ENCODE data around the gene GOLPH3.

The GOLPH3 gene

DNA sequence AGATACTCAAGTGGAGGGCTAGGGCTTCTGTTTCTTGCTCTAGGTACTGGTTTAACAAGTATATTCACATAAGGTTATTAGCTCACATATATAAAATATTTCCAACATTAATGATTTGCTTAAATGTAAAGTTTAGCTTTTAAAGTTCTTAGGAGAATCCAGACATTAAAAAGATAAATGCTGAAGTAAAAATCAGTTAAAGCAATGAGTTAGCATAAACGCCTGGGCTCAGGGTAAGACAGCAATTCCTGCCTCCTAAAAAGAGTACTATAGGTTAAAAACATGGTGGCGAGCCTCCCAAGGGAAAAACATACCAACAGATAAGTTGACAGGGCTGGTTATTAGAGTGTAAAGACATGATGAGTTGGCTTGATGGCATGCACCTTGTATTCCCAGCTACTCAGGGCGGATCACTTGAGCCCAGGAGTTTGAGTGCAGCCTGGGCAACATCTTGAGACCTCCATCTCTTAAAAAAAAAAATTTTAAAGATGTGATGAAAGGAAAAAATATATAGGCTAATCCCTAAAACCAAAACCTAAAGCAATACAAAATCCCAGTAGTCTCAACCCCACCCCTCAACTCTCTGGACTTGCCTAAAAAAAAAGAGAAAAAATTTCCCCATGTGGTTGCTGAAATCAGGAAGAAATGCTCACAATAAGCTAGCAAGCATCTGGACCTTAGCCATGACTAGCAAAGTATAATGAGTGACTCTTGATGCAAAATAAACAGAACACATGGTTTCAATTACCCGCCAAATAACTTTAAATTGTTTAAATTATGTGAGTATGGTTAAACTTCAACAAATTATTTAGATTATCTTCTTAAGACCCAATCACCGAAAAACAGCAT lies 3.6 kb downstream of the GOLPH3 start:
- no peak for DNase-seq

DNA sequence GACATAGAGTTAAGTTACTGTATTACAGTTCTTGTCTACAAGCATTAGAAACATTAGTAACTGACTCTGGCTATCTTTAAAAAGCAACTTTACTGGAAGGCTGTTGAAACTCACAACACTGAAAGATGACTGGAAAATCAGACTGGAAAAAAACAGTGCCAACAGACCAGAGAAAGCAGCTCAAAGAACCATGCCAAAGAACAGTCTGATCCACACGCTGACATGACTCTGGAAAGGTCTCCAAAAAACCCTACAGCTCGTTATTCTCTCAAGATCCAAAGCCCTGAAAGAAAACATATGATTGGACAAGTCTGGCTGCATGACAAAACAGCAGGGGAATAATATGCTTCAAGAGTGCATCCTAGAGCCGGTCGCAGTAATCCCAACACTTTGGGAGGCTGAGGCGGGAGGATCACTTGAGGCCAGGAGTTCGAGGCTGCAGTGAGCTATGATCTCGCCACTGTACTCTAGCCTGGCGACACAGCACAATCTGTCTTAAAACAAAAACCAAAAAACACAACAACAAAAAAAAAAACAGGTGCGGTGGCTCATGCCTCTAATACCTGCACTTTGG lies 5.6 kb downstream of the GOLPH3 start:
- DNase-seq = no peak

DNA sequence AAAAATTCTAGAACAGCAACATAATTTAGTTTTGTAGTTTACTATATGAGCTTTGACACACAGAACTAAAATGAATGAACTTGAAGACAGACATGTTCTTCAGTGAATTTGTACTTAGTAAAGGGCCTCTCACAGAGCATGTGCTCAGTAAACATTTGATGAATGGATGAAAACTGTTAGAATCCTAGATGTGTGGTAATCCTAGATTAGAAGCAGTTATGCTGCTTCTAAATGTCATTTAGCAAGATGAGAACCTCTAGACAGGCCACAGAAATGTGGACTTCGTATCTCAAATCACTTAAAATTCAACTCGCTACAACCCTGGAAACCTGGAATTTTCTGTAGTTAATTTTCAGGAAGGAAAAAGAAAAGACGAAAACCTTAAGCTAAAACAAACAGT lies 8.5 kb downstream of the GOLPH3 start:
- DNase-seq = no peak

DNA sequence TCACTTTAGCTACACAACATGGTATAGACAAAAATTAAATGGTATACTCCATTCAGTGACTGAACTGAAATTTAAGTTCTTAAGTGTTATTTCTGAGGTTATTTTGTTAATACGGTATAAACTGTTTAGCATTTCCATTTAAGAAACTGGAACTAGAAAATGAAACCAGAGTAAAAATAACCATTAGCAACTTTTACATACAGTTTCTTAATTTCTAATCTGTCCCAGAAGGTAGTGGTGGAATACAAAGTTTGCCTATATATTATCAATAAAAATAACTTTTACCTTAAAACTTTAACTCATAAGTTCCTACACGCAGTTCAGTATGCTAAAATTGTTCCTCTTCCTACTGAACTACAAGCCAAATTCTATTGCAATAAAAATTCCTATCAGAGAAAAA lies 10.3 kb downstream of the GOLPH3 start:
- DNase-seq = no peak

DNA sequence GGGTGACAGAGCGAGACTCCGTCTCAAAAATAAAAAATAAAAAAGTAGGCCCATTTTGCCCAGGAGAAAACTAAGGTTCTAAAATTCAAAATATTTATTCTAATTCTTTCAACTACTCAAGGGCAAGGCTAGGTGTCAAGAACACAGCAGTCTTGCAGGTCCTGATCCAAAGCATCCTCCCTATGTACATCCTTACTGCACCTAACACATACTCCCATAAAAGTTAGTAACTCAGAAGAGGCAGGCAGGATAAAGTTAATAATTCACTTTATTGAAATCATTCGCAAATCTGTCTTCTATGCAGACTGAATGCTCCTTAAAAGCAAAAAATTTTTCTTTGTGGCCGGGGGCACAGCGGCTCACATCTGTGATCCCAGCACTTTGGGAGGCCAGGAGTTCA lies 11.1 kb downstream of the GOLPH3 start:
- no peak for DNase-seq

DNA sequence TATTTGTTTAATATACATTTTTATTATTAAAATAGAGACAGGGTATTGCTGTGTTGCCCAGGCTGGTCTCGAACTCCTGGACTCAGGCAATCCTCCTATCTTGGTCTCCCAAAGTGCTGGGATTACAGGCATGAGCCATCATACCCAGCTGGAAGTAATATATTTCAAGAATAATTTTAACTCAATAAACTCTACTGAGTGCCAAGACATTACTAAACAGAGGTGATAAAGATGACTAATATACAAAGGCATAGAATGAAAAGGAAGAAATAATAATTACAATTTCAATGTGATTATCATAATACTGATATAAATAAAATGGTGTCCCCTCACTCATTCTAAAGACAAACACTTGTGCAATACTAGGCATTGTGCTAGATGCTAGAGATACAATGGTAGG lies 13.9 kb downstream of the GOLPH3 start:
- no peak for DNase-seq

DNA sequence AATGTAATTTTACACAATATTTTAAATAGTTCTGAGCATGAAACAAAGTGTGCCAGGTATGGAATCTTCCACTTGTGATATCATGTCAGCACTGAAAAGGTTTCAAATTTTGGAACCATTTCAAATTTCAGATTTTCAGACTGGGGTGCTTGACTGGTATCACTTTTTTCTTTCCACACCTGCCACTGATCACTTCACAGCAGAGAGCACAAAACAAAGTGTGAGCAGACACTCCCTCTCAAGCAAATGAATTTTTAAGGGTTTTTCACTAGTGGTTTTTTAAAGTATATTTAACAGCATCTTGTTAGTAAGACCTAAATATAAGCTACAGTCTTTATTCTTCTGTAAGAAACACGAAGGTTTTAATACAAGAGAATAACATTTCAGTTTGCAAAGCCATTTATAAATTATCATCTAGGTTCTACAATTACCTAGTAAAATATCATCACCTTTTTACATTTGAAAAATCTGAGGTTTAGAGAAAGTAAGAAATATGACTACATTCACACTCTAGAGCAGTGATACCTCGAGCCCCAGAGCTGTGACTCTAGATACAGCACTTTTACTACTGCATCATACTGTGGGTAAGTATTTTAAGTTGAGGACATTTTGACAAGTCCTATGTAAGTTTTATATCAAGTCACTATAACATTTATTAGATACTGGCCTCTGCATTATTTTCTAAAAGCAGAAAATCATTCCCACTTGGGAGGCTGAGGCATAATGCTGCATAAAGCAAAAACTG lies 14.6 kb downstream of the GOLPH3 start:
- DNase-seq = no peak

DNA sequence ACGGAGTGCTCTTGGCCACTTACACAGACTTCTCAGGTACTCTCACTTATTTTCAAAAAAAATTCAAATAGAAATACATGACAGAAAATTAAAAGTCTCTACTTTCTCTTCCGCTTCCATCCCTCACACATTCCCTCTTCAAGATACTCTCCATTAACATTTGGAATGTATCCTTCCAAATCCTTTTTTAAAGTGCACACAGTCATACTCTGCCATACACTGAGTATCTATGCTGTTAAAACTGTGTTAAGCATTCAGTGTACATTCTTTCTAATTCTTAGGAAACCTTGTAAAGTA lies 15.5 kb downstream of the GOLPH3 start:
- no peak for DNase-seq

DNA sequence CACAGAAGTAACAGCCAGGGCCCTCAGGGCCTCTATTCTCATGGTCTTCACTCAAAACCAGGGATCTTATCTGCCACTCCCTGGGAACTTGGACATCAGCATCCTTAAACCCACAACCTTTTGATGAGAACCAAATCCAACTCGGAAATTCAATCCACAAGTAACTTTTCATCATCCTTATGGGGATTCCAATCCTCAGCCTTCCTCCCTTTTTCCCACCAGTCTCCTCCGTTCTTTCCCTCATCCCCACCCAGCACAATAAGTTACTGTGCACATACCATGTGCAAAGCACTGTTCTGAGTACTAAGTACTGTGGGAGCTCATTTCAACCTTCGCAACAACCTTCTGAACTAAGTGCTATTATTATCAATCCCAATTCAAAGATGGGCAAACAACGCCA lies 17.0 kb downstream of the GOLPH3 start:
- no peak for DNase-seq

DNA sequence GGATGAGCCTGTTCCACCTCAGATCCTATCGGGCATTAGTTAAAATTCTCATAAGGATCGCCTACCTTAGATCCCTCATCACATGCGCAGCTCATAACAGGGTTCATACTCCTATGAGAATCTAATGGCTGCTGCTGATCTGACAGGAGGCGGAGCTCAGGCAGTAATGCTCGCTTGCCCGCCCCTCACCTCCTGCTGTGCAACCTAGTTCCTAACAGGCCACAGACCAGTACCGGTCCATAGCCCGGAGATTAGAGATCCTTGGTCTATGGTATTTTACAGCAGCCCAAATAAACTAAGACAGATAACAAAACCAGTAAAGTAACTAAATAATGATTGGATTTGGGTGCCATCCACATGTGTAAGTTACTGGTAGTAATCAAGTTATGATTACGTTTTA lies 17.5 kb downstream of the GOLPH3 start:
- DNase-seq = no peak

DNA sequence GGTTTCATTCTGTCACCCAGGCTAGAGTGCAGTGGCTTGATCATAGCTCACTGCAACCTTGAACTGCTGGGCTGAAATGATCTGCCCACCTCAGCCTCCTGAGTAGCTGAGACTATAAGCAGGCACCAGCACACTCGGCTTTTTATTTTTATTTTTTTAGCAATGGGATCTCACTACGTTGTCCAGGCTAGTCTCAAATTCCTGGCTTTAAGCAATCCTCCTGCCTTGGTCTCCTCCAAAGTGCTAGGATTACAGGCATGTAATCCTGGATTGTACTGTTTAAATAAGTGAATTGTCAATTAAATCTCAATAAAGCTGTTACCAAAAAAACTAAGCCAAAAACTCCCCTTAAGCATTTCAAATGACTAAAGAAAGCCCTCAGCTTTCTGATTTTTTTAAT lies 18.9 kb downstream of the GOLPH3 start:
- no peak for DNase-seq

DNA sequence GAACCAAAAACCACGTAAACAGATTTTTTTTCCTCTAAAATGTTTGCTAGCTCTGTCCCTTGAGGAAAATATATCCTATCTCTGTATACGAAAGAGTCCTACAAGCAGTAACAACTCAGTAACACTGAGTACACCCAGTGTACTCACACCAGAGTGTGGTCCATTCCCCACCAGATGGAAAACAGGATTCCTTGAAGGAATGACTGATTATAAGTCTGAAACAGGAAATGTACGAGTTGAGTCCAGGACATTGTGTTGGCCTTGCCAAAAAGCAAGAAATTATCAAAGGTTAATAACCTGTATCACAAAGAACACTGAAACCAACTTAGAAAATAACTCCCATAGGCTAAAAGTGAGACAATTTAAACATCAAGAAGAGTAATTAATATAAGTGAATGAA lies 20.4 kb downstream of the GOLPH3 start:
- no peak for DNase-seq

DNA sequence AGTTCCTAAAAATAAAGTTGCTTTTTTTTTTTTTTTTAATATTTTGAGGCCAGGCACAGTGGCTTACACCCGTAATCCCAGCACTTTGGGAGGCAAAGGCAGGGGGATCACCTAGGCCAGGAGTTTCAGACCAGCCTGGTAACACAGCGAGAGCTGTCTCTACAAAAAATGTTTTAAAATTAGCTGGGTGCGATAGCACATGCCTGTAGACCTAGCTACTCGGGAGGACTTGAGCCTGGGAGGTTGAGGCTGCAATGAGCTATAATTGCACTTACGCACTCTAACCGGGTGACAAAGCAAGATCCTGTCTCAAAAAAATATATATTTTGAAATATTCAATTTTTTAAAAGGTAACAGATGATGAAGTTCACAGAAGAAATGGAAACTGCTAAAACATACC lies 22.9 kb downstream of the GOLPH3 start:
- no peak for DNase-seq

DNA sequence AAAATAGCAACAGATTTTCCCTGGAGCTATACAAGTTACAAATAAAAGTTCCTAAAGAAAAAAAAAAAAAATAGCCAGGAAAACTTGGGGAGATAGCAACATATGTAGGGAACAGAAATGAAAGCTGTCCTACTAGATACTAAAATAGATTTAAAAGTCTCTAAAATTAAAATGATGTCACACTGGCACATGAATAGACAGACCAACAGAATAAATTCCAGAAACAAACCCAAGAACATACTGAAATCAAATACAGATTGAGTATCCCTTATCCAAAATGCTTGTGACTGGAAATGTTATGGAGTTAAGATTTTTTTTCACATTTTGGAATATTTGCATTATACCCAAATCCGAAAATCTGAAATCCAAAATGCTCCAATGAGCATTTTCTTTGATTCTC lies 23.8 kb downstream of the GOLPH3 start:
- DNase-seq = no peak

DNA sequence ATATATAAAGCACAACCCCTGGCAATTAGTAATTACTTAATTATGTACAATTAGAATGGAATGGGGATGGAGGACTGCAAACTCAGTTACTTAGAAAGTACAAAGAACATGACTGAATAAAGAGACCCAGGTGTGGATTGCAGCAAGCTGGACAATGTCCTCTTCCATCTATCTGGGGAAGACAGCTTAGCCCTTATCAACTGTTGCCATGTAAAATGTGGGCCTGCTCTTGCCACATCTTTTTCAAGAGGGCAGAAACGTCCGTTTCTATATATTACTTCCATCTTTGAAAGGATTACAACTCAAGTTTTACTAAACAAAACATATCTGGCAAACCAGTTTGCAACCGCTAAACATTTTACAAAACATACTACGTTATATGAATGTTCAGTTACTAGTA lies 26.2 kb downstream of the GOLPH3 start:
- DNase-seq = no peak

DNA sequence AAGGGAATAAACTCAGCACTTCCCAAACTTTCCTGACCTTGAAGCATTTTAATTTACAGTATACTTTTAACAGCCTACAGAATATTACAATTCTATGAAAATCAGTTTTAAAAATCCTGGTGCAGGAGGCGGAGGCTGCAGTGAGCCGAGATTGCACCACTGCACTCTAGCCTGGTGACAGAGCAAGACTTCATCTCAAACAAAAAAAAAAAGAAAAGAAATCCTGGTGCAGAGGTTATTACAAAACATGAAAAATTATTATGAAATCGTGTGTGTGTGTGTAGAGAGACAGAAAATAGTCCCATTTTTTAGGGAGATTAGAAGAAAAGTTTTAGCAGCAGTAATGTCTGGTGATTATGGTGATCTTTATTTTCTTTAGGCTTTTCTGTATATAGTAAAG lies 26.9 kb downstream of the GOLPH3 start:
- no peak for DNase-seq

DNA sequence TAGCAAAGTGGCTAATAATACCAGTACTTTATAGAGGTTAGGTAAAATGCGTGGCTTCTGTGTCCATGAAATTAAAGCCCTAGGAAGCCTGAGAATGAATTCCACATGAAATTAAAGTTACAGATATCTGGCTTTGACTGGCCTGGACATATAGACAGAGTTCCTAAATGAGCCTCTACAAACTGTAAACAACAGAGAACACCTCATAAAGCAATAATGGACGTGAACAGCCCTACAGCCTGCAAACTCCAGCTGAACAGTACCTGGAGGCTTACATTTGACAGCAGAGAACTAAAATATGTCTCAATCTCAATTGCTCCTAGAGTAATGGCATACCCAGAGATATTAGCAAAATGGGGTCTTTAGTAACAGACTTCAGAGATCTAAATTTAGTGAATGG lies 28.7 kb downstream of the GOLPH3 start:
- DNase-seq = no peak

DNA sequence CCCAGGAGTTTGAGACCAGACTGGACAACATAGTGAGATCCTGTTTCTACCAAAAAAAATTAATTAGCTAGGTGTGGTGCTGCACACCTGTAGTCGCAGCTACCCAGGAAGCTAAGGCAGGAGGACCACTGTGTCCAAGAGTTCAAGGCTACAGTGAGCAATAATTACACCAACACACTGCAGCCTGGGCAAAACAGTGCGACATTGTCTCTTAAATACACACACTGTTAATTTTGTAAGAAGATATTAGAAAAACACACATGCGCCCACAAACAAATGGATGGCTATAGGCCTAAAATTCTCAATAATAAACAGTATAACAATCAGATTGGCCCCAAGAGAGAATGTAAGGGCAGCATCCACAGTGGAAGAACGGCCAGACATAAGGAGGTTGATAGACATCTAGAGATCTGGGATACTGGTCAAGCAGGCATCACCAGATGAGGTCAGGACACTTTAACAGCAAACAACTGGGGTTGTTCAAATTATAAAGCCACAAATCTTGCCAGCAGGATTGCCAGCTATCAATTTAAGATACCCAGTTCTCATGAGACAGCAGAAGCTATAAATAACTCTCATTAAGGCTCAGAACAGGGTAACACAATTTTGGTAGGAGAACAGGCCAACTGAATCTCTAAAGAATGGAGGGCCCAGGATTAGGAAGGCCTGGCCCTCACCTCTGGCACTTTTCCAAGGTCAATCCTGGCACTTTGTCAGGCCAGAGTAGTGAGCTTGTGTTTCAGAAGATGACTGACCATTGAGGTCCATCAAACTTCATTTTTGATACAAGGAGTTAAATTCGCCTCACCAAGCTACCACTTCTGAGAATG lies 29.5 kb downstream of the GOLPH3 start:
- DNase-seq = no peak

DNA sequence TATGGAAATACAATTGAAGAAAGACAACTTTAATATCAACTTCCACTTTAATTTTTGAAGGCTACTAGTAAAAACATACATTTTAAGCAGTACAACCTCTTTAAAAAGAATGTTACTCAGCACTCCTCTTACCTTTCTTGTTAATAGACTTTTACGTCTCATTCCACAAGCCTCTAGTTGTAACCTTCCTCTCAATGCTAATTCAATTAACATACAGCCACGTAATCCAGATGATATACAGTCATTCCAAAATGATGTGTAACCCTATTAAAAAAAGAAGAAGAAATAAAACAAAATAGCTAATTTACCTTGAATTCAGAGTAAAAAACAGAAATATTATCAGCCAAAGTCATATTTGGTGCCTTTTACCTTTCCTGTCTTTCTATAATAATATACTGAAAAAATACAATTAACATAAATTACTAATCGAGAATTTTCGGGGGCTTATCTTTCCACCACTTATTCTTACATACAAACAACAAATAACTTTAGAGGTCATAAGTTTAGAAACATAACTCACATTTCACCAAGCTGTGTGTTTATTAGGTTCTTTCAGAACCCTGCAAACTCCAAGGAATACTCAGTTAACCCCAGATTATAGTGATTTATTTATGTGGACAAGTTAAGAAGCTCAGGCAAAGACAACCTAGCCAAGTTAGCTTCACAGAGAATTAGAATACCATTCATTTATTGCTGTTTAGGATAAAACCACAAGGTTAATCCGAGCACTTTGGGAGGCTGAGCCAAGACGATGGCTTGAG lies 30.3 kb downstream of the GOLPH3 start:
- no peak for DNase-seq

DNA sequence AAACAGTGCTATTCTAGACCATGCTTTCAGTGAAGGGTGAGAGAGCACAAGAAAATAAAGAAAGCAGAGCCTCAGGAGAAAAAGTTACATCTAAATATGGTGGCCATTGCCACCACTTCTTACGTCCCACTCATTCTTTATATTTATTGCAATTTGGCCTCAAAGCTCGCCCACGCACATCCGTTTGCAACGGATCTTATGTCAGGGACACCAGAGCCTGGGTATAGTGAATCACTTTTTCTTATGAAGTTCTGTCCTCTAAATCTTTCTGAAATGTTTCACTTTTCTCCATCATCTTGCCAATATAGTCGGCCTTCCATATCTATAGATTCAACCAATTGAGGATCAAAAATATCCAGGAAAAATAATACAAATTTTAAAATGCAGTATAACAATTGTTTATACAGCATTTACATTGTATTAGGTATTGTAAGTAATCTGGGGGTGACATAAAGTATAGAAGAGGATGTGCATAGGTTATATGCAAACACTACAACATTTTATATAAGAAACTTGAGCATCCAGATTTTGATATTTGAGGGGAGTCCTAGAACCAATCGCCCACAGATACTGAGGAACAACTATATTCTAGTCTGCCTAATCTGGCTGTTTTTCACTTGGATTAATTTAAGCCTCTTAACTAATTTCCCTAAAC lies 35.2 kb downstream of the GOLPH3 start:
- no peak for DNase-seq

DNA sequence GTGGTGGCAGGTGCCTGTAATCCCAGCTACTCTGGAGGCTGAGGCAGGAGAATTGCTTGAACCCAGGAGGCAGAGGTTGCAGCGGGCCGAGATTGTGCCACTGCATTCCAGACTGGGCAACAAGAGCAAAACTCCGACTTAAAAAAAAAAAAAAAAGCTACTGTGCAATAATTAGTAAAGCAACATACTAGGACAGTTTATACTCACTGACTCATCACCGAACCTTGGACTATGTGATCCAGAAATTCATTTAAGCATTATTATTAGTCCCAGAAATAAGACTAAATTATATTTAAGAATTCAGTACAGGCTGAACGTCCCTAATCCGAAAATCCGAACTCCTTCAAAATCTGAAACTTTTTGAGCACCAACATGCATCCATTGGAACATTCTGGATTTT lies 37.8 kb downstream of the GOLPH3 start:
- no peak for DNase-seq

DNA sequence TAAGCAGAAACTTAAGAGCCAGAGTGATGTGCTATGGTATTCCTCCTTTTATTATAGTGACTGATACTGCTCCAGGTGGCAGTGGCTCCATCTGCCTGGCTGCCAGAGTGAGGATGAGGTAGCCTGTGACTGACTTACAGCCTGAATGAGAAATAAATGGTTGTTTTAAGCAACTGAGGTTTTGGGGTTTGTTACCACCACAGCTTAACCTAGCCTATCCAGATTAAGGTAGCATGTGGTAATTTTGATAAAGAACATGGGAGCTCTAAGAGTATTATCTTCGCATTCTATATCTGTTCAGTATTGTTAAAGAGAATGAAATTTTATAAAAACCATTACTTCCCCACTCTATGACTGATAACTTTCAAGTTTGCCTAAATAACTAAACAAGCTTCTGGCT lies 39.0 kb downstream of the GOLPH3 start:
- no peak for DNase-seq

All from effector CD8-positive, alpha-beta T cell (primary cell).